ENCODE results near the gene RALGAPA1.

DNA sequence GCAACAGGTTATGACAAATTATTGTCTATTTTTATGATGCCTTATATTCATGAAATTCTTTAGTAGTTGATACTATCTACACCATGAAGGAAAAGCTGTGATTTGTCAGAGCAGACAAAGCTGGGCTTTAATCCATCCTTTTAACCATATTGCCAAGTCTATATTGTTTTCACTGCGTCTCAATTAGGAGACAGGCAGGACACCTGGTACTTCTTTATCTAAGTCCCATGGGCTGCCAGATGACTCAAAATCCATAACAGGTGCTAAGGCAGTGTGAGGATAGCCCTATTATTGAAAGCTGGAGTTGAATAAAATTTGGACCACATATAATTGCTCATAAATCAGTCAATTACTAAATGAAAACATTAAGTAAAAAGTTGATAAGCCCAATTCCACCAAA, 252.5 kb downstream of the RALGAPA1 start:
- TF ChIP-seq, protein P1, sequence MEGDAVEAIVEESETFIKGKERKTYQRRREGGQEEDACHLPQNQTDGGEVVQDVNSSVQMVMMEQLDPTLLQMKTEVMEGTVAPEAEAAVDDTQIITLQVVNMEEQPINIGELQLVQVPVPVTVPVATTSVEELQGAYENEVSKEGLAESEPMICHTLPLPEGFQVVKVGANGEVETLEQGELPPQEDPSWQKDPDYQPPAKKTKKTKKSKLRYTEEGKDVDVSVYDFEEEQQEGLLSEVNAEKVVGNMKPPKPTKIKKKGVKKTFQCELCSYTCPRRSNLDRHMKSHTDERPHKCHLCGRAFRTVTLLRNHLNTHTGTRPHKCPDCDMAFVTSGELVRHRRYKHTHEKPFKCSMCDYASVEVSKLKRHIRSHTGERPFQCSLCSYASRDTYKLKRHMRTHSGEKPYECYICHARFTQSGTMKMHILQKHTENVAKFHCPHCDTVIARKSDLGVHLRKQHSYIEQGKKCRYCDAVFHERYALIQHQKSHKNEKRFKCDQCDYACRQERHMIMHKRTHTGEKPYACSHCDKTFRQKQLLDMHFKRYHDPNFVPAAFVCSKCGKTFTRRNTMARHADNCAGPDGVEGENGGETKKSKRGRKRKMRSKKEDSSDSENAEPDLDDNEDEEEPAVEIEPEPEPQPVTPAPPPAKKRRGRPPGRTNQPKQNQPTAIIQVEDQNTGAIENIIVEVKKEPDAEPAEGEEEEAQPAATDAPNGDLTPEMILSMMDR (conservative IDR thresholded peaks at IDR 0.05; ENCODE audit: low read depth in 2 of 2): no peak
- TF ChIP-seq JUNB (IDR thresholded peaks at IDR 0.05; ENCODE audit: unreplicated experiment): no peak
- TF ChIP-seq EZH2 (IDR thresholded peaks at IDR 0.05; ENCODE audit: low read depth, unreplicated experiment): no peak
- TF ChIP-seq POLR2AphosphoS5 (IDR thresholded peaks at IDR 0.05; ENCODE audit: low read depth): no peak
- TF ChIP-seq EZH2phosphoT487 (IDR thresholded peaks at IDR 0.05; ENCODE audit: unreplicated experiment): no peak
- TF ChIP-seq, protein P2, sequence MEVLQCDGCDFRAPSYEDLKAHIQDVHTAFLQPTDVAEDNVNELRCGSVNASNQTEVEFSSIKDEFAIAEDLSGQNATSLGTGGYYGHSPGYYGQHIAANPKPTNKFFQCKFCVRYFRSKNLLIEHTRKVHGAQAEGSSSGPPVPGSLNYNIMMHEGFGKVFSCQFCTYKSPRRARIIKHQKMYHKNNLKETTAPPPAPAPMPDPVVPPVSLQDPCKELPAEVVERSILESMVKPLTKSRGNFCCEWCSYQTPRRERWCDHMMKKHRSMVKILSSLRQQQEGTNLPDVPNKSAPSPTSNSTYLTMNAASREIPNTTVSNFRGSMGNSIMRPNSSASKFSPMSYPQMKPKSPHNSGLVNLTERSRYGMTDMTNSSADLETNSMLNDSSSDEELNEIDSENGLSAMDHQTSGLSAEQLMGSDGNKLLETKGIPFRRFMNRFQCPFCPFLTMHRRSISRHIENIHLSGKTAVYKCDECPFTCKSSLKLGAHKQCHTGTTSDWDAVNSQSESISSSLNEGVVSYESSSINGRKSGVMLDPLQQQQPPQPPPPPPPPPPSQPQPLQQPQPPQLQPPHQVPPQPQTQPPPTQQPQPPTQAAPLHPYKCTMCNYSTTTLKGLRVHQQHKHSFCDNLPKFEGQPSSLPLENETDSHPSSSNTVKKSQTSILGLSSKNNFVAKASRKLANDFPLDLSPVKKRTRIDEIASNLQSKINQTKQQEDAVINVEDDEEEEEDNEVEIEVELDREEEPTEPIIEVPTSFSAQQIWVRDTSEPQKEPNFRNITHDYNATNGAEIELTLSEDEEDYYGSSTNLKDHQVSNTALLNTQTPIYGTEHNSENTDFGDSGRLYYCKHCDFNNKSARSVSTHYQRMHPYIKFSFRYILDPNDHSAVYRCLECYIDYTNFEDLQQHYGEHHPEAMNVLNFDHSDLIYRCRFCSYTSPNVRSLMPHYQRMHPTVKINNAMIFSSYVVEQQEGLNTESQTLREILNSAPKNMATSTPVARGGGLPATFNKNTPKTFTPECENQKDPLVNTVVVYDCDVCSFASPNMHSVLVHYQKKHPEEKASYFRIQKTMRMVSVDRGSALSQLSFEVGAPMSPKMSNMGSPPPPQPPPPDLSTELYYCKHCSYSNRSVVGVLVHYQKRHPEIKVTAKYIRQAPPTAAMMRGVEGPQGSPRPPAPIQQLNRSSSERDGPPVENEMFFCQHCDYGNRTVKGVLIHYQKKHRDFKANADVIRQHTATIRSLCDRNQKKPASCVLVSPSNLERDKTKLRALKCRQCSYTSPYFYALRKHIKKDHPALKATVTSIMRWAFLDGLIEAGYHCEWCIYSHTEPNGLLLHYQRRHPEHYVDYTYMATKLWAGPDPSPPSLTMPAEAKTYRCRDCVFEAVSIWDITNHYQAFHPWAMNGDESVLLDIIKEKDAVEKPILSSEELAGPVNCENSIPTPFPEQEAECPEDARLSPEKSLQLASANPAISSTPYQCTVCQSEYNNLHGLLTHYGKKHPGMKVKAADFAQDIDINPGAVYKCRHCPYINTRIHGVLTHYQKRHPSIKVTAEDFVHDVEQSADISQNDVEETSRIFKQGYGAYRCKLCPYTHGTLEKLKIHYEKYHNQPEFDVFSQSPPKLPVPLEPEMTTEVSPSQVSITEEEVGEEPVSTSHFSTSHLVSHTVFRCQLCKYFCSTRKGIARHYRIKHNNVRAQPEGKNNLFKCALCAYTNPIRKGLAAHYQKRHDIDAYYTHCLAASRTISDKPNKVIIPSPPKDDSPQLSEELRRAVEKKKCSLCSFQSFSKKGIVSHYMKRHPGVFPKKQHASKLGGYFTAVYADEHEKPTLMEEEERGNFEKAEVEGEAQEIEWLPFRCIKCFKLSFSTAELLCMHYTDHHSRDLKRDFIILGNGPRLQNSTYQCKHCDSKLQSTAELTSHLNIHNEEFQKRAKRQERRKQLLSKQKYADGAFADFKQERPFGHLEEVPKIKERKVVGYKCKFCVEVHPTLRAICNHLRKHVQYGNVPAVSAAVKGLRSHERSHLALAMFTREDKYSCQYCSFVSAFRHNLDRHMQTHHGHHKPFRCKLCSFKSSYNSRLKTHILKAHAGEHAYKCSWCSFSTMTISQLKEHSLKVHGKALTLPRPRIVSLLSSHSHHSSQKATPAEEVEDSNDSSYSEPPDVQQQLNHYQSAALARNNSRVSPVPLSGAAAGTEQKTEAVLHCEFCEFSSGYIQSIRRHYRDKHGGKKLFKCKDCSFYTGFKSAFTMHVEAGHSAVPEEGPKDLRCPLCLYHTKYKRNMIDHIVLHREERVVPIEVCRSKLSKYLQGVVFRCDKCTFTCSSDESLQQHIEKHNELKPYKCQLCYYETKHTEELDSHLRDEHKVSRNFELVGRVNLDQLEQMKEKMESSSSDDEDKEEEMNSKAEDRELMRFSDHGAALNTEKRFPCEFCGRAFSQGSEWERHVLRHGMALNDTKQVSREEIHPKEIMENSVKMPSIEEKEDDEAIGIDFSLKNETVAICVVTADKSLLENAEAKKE (CRISPR knock-in tag; IDR thresholded peaks at IDR 0.05): no peak
- TF ChIP-seq, protein P3, sequence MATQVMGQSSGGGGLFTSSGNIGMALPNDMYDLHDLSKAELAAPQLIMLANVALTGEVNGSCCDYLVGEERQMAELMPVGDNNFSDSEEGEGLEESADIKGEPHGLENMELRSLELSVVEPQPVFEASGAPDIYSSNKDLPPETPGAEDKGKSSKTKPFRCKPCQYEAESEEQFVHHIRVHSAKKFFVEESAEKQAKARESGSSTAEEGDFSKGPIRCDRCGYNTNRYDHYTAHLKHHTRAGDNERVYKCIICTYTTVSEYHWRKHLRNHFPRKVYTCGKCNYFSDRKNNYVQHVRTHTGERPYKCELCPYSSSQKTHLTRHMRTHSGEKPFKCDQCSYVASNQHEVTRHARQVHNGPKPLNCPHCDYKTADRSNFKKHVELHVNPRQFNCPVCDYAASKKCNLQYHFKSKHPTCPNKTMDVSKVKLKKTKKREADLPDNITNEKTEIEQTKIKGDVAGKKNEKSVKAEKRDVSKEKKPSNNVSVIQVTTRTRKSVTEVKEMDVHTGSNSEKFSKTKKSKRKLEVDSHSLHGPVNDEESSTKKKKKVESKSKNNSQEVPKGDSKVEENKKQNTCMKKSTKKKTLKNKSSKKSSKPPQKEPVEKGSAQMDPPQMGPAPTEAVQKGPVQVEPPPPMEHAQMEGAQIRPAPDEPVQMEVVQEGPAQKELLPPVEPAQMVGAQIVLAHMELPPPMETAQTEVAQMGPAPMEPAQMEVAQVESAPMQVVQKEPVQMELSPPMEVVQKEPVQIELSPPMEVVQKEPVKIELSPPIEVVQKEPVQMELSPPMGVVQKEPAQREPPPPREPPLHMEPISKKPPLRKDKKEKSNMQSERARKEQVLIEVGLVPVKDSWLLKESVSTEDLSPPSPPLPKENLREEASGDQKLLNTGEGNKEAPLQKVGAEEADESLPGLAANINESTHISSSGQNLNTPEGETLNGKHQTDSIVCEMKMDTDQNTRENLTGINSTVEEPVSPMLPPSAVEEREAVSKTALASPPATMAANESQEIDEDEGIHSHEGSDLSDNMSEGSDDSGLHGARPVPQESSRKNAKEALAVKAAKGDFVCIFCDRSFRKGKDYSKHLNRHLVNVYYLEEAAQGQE (IDR thresholded peaks at IDR 0.05; ENCODE audit: unreplicated experiment): no peak
- no peak for TF ChIP-seq ZNF114 (CRISPR knock-in tag; IDR thresholded peaks at IDR 0.05)
- TF ChIP-seq ZNF331 (CRISPR knock-in tag; IDR thresholded peaks at IDR 0.05; ENCODE audit: low read depth): no peak

Data from GM23338 (cell line).